DOHH2 (cell line): ENCODE data around the gene KIAA1614.

ENCODE experiments used
- H3F3A ChIP-seq: fragments of 200-600 bp; sonication (generic), shearing (Covaris generic); 2 replicates; pipeline ENCODE4 v1.6.0; 2016; ENCODE audit warnings: antibody characterized with exemption, mild to moderate bottlenecking; ENCODE audit not compliant: control insufficient read depth, insufficient read depth
- H3K27ac ChIP-seq: fragments of 200-600 bp; sonication (generic); 2 replicates; pipeline ENCODE4 v1.5.1; 2014; ENCODE audit warnings: low read depth, mild to moderate bottlenecking, low read length, moderate library complexity
- H3K27me3 ChIP-seq: fragments of 200-600 bp; sonication (generic); 2 replicates; pipeline ENCODE4 v1.6.1; 2014; ENCODE audit warnings: mild to moderate bottlenecking, low read length, mixed read lengths; ENCODE audit not compliant: control insufficient read depth
- H3K36me3 ChIP-seq: fragments of 200-600 bp; sonication (generic); 2 replicates; pipeline ENCODE4 v1.6.1; 2014; ENCODE audit warnings: mild to moderate bottlenecking, low read length, moderate library complexity, mixed read lengths; ENCODE audit not compliant: control insufficient read depth
- H3K4me1 ChIP-seq: fragments of 200-600 bp; sonication (generic); 2 replicates; pipeline ENCODE4 v1.6.1; 2014; ENCODE audit warnings: mild to moderate bottlenecking, low read length, mixed read lengths; ENCODE audit not compliant: control insufficient read depth
- H3K4me2 ChIP-seq: fragments of 200-600 bp; sonication (generic); 2 replicates; pipeline ENCODE4 v1.6.0; 2014; ENCODE audit warnings: mild to moderate bottlenecking, low read length, moderate library complexity
- H3K4me3 ChIP-seq: fragments of 200-600 bp; sonication (generic); 2 replicates; pipeline ENCODE4 v1.5.1; 2014; ENCODE audit warnings: mild to moderate bottlenecking, low read length, mixed read lengths
- H3K79me2 ChIP-seq: fragments of 200-600 bp; sonication (generic); 2 replicates; pipeline ENCODE4 v1.6.1; 2014; ENCODE audit warnings: mild to moderate bottlenecking, low read length, mixed read lengths; ENCODE audit not compliant: control insufficient read depth
- H3K9me2 ChIP-seq: fragments of 200-600 bp; sonication (generic); replicated peaks from 2 replicates; pipeline ENCODE4 v1.6.1; 2014; ENCODE audit warnings: mild to moderate bottlenecking, low read length, mixed read lengths; ENCODE audit not compliant: control insufficient read depth
- H3K9me3 ChIP-seq: fragments of 200-600 bp; sonication (generic); 2 replicates; pipeline ENCODE4 v1.6.1; 2014; ENCODE audit warnings: antibody characterized with exemption, low read length, mixed read lengths; ENCODE audit not compliant: control insufficient read depth, insufficient read depth
- H4K20me1 ChIP-seq: fragments of 200-600 bp; sonication (generic); 2 replicates; pipeline ENCODE4 v1.6.0; 2014; ENCODE audit warnings: low read depth, mild to moderate bottlenecking, antibody characterized with exemption, low read length, moderate library complexity; ENCODE audit not compliant: control insufficient read depth, insufficient read depth
- CTCF ChIP-seq: fragments of 200-600 bp; sonication (generic); IDR thresholded peaks from one replicate; pipeline ENCODE4 v1.5.1; 2014; ENCODE audit warnings: antibody characterized with exemption, mild to moderate bottlenecking, low read depth, low read length; ENCODE audit not compliant: poor library complexity, severe bottlenecking
- EZH2phosphoT487 ChIP-seq: fragments of 200-600 bp; sonication (generic); IDR thresholded peaks from 2 replicates; pipeline ENCODE4 v1.6.1; 2017; ENCODE audit warnings: borderline replicate concordance, mild to moderate bottlenecking, antibody characterized with exemption, low read length, moderate library complexity, mixed read lengths

The KIAA1614 gene

GRCh38 chr1:180918519-180918918 lies 5.8 kb downstream of the KIAA1614 start:
- no peak overlapping the region for H3K27ac ChIP-seq
- H3K79me2 ChIP-seq = no peaks in the 10 kb centered on the region
- H4K20me1 ChIP-seq = no peaks in the 10 kb centered on the region
- TF ChIP-seq EZH2phosphoT487 = no peak
- TF ChIP-seq CTCF = no peak
- H3K36me3 ChIP-seq = no peaks in the 10 kb centered on the region
- no peak overlapping the region for H3K4me3 ChIP-seq
- no peak overlapping the region for H3K4me2 ChIP-seq
- H3K4me1 ChIP-seq = peaks cover 5% of the 10 kb centered on the region; the same call in 1 of the 2 replicates
- no peaks in the 10 kb centered on the region for H3F3A ChIP-seq
- peaks cover 14% of the 10 kb centered on the region for H3K27me3 ChIP-seq
- no peaks in the 10 kb centered on the region for H3K9me2 ChIP-seq
- no peaks in the 10 kb centered on the region for H3K9me3 ChIP-seq

- no peak overlapping the region for H3K27ac ChIP-seq
- H3F3A ChIP-seq = no peaks in the 10 kb centered on the region
- peaks cover 5% of the 10 kb centered on the region; the same call in 1 of the 2 replicates for H3K4me1 ChIP-seq
- H3K9me2 ChIP-seq = no peaks in the 10 kb centered on the region
- no peaks in the 10 kb centered on the region for H3K79me2 ChIP-seq
- no peak overlapping the region for H3K4me2 ChIP-seq
- H3K36me3 ChIP-seq = no peaks in the 10 kb centered on the region
- no peak overlapping the region for H3K4me3 ChIP-seq
- no peak for TF ChIP-seq EZH2phosphoT487
- no peak for TF ChIP-seq CTCF
- H4K20me1 ChIP-seq = no peaks in the 10 kb centered on the region
- peaks cover 8% of the 10 kb centered on the region; the same call in 1 of the 2 replicates for H3K27me3 ChIP-seq
- H3K9me3 ChIP-seq = no peaks in the 10 kb centered on the region
Measured at GRCh38 chr1:180919183-180919700, 6.5 kb downstream of the KIAA1614 start.

GRCh38 chr1:180920193-180920592 lies 7.5 kb downstream of the KIAA1614 start:
- Histone ChIP-seq H3F3A (no peaks in the 10 kb centered on the region), H3K27ac (no peak overlapping the region), H3K79me2 (no peaks in the 10 kb centered on the region), H3K4me2 (no peak overlapping the region), H3K36me3 (no peaks in the 10 kb centered on the region), H3K27me3 (peaks cover 6% of the 10 kb centered on the region; the same call in 1 of the 2 replicates), H3K4me3 (no peak overlapping the region), H3K4me1 (peaks cover 5% of the 10 kb centered on the region; the same call in 1 of the 2 replicates), H3K9me3 (no peaks in the 10 kb centered on the region), H3K9me2 (no peaks in the 10 kb centered on the region), H4K20me1 (no peaks in the 10 kb centered on the region)
- TF ChIP-seq EZH2phosphoT487 = no peak
- no peak for TF ChIP-seq CTCF
